DMS53 treated with DMSO at 0.1 percent for 48 hours (cell line): ENCODE results near the gene PRKAR1B.

Source experiments
- DNase-seq: peaks from one replicate; lab custom pipeline; 2025; ENCODE audit not compliant: unreplicated experiment; lab: John Stamatoyannopoulos, UW

PRKAR1B gene

GRCh38 chr7:725223-726005, 1.7 kb downstream of the PRKAR1B start:
- DNase-seq: no peak

GRCh38 chr7:724298-724697, 2.8 kb downstream of the PRKAR1B start:
- DNase-seq: no peak

GRCh38 chr7:723541-723940, 3.5 kb downstream of the PRKAR1B start:
- DNase-seq: no peak

GRCh38 chr7:721619-722248, 5.3 kb downstream of the PRKAR1B start:
- DNase-seq: no peak

- no peak for DNase-seq
Observed at GRCh38 chr7:716636-717035, 10.4 kb downstream of the PRKAR1B start.

GRCh38 chr7:716222-716621, 10.9 kb downstream of the PRKAR1B start:
- DNase-seq: no peak

GRCh38 chr7:714251-714671, 12.8 kb downstream of the PRKAR1B start:
- DNase-seq: no peak

- DNase-seq: no peak
Observed at GRCh38 chr7:713488-714230, 13.4 kb downstream of the PRKAR1B start.

GRCh38 chr7:713139-713457, 14.0 kb downstream of the PRKAR1B start:
- DNase-seq: no peak

GRCh38 chr7:712381-713138, 14.5 kb downstream of the PRKAR1B start:
- no peak for DNase-seq

GRCh38 chr7:711922-712380, 15.1 kb downstream of the PRKAR1B start:
- DNase-seq: no peak

- no peak for DNase-seq
Observed at GRCh38 chr7:711093-711921, 15.8 kb downstream of the PRKAR1B start.

- DNase-seq: no peak
Observed at GRCh38 chr7:710161-710560, 16.9 kb downstream of the PRKAR1B start.

- DNase-seq: no peak
Observed at GRCh38 chr7:707296-708000, 19.6 kb downstream of the PRKAR1B start.

GRCh38 chr7:706721-707120, 20.4 kb downstream of the PRKAR1B start:
- DNase-seq: no peak

GRCh38 chr7:703049-703448, 24.0 kb downstream of the PRKAR1B start:
- DNase-seq: no peak

GRCh38 chr7:701086-701671, 25.9 kb downstream of the PRKAR1B start:
- DNase-seq: no peak

- DNase-seq: no peak
Observed at GRCh38 chr7:699476-700170, 27.5 kb downstream of the PRKAR1B start.
